22Rv1 (cell line): ENCODE measurements around the gene PI4K2A.

Experiments used
- ZFX ChIP-seq: fragments of 450-650 bp; IDR thresholded peaks from 2 replicates; pipeline ENCODE4 v1.6.1; 2017; ENCODE audit warnings: antibody characterized with exemption, borderline replicate concordance
- TF ChIP-seq, protein P1 (sequence below): fragments of 450-650 bp; IDR thresholded peaks from 2 replicates; pipeline ENCODE4 v1.5.1; 2017; ENCODE audit warnings: mild to moderate bottlenecking

DNA sequence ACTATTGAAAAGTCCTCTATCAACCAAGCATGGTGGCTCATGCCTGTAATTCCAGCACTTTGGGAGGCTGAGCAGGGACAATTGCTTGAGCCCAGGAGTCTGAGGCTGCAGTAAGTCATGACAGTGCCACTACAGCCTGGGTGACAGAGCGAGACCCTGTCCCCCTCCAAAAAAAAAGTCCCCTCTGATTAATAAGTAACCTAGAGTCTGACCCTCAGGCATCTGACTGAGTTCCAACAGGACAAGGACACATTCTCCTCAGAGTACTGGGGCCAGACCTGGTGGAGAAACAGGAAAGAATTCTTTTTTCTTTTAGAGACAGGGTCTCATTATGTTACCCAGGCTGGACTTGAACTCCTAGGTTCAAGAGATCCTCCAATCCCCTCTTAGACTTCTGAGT lies 17.2 kb upstream of the PI4K2A start:
- TF ChIP-seq, protein P1, sequence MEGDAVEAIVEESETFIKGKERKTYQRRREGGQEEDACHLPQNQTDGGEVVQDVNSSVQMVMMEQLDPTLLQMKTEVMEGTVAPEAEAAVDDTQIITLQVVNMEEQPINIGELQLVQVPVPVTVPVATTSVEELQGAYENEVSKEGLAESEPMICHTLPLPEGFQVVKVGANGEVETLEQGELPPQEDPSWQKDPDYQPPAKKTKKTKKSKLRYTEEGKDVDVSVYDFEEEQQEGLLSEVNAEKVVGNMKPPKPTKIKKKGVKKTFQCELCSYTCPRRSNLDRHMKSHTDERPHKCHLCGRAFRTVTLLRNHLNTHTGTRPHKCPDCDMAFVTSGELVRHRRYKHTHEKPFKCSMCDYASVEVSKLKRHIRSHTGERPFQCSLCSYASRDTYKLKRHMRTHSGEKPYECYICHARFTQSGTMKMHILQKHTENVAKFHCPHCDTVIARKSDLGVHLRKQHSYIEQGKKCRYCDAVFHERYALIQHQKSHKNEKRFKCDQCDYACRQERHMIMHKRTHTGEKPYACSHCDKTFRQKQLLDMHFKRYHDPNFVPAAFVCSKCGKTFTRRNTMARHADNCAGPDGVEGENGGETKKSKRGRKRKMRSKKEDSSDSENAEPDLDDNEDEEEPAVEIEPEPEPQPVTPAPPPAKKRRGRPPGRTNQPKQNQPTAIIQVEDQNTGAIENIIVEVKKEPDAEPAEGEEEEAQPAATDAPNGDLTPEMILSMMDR, result no peak
- no peak for TF ChIP-seq ZFX
